ENCODE results near the gene RABEP2. TPM values are rescaled to one million over a fixed set of nuclear protein-coding genes. Genes with fewer than 3 reads are reported as not detected.

Gene RABEP2
- total RNA-seq, 1 donor from 2014 or later = 17.7 TPM

DNA sequence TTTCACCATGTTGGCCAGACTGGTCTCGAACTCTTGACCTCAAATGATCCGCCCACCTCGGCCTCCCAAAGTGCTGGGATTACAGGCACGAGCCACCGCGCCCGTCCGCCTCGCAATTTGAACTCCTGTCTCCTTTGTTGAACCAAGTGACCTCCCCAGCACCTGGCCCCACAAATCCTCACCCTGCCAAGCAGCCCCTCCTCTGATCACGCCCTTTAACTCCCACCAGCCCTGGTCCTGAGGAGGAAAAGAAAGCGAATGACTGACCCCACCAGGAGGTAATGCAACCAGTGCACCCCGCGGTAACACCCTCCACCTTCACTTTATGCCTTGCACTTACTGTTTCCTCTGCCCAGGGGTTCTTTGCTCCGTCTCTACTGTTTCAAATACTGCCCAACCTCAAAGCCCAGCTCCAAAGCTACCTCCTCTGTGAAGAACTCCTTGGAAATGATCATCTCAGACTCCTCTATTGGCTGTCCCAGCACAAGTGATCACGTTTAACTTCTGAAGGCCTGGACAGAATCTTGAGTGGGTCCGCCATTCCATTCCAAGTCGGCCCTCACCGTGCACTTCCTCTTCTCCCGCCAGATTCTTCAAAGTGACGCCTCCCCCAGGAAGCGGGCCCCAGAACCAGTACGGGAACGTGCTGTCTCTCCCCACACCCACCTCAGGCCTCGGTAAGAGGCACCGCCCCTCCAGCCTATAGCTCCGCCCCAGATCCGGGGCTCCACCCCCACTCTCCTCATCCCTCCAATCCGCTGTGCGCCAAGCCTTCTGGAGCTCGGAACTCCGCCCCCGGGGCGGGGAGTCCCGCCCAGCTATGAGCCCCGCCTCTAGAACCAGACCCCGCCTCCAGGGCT lies 11.1 kb upstream of the RABEP2 start:
- TF ChIP-seq, protein P1, sequence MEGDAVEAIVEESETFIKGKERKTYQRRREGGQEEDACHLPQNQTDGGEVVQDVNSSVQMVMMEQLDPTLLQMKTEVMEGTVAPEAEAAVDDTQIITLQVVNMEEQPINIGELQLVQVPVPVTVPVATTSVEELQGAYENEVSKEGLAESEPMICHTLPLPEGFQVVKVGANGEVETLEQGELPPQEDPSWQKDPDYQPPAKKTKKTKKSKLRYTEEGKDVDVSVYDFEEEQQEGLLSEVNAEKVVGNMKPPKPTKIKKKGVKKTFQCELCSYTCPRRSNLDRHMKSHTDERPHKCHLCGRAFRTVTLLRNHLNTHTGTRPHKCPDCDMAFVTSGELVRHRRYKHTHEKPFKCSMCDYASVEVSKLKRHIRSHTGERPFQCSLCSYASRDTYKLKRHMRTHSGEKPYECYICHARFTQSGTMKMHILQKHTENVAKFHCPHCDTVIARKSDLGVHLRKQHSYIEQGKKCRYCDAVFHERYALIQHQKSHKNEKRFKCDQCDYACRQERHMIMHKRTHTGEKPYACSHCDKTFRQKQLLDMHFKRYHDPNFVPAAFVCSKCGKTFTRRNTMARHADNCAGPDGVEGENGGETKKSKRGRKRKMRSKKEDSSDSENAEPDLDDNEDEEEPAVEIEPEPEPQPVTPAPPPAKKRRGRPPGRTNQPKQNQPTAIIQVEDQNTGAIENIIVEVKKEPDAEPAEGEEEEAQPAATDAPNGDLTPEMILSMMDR (IDR thresholded peaks at IDR 0.05; ENCODE audit: borderline replicate concordance) = no peak
- Histone ChIP-seq H3K36me3 (no peaks in the 10 kb centered on the region), H3K4me1 (no peaks in the 10 kb centered on the region), H3K4me3 (peak overlapping the region; percentile 49), H3K27me3 (ENCODE audit: low read depth) (no peaks in the 10 kb centered on the region), H3K9me3 (replicated peaks) (no peaks in the 10 kb centered on the region), H3K27ac (replicated peaks) (no peak overlapping the region)
- DNase-seq = peak; percentile 76
- intact Hi-C loops (cut with micrococcal nuclease) = no loop called here

DNA sequence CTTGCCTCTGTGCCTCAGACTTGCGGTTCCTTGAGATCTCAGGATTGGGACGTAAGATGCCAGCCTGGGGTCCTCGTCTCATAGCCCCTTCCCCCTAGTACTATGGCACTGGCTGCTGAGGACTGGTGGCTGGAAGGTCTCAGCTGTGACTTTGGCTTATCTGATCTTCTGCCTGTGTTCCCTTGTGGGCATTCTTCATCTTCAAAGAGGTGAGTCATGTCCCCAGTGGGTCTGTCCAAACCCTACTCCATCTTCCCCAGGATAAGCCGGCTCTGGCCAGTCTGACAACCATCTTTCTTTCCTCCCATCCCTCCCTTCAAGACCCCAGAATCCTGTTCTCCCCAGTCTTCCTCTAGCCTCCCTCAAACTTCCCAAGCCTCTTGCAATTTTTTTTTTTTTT lies 10.3 kb upstream of the RABEP2 start:
- Histone ChIP-seq H3K27me3 (ENCODE audit: low read depth) (no peaks in the 10 kb centered on the region), H3K36me3 (no peaks in the 10 kb centered on the region), H3K4me1 (no peaks in the 10 kb centered on the region), H3K27ac (replicated peaks) (no peak overlapping the region), H3K4me3 (no peak overlapping the region), H3K9me3 (replicated peaks) (no peaks in the 10 kb centered on the region)
- TF ChIP-seq, protein P1 (IDR thresholded peaks at IDR 0.05; ENCODE audit: borderline replicate concordance) = no peak
- intact Hi-C loops (cut with micrococcal nuclease) = no loop called here
- DNase-seq = no peak

DNA sequence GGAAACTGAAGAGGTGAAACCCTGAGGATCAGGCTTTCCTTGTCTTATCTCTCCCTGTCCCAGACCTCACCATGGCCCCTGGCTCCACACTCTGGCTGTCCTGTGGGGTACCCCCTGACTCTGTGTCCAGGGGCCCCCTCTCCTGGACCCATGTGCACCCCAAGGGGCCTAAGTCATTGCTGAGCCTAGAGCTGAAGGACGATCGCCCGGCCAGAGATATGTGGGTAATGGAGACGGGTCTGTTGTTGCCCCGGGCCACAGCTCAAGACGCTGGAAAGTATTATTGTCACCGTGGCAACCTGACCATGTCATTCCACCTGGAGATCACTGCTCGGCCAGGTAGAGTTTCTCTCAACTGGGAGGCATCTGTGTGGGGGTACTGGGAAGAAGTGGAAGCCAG lies 8.1 kb upstream of the RABEP2 start:
- no peaks in the 10 kb centered on the region for H3K9me3 ChIP-seq (replicated peaks)
- no peak overlapping the region for H3K27ac ChIP-seq (replicated peaks)
- intact Hi-C loops (cut with micrococcal nuclease) = no loop called here
- H3K27me3 ChIP-seq (ENCODE audit: low read depth) = no peaks in the 10 kb centered on the region
- no peak overlapping the region for H3K4me3 ChIP-seq
- no peaks in the 10 kb centered on the region for H3K36me3 ChIP-seq
- no peaks in the 10 kb centered on the region for H3K4me1 ChIP-seq
- TF ChIP-seq, protein P1 (IDR thresholded peaks at IDR 0.05; ENCODE audit: borderline replicate concordance) = no peak
- no peak for DNase-seq

DNA sequence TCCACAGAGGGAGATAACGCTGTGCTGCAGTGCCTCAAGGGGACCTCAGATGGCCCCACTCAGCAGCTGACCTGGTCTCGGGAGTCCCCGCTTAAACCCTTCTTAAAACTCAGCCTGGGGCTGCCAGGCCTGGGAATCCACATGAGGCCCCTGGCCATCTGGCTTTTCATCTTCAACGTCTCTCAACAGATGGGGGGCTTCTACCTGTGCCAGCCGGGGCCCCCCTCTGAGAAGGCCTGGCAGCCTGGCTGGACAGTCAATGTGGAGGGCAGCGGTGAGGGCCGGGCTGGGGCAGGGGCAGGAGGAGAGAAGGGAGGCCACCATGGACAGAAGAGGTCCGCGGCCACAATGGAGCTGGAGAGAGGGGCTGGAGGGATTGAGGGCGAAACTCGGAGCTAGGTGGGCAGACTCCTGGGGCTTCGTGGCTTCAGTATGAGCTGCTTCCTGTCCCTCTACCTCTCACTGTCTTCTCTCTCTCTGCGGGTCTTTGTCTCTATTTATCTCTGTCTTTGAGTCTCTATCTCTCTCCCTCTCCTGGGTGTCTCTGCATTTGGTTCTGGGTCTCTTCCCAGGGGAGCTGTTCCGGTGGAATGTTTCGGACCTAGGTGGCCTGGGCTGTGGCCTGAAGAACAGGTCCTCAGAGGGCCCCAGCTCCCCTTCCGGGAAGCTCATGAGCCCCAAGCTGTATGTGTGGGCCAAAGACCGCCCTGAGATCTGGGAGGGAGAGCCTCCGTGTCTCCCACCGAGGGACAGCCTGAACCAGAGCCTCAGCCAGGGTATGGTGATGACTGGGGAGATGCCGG lies 7.5 kb upstream of the RABEP2 start:
- Histone ChIP-seq H3K27me3 (ENCODE audit: low read depth) (no peaks in the 10 kb centered on the region), H3K36me3 (no peaks in the 10 kb centered on the region), H3K4me1 (no peaks in the 10 kb centered on the region), H3K4me3 (no peak overlapping the region), H3K9me3 (replicated peaks) (no peaks in the 10 kb centered on the region), H3K27ac (replicated peaks) (no peak overlapping the region)
- intact Hi-C loops (cut with micrococcal nuclease) = no loop called here
- DNase-seq = no peak
- TF ChIP-seq, protein P1 (IDR thresholded peaks at IDR 0.05; ENCODE audit: borderline replicate concordance) = no peak

DNA sequence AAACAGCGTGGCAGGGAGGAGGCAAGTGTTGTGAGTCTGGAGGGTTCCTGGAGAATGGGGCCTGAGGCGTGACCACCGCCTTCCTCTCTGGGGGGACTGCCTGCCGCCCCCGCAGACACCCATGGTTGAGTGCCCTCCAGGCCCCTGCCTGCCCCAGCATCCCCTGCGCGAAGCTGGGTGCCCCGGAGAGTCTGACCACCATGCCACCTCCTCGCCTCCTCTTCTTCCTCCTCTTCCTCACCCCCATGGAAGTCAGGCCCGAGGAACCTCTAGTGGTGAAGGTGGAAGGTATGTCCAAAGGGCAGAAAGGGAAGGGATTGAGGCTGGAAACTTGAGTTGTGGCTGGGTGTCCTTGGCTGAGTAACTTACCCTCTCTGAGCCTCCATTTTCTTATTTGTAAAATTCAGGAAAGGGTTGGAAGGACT lies 6.8 kb upstream of the RABEP2 start, which contains the start of gene CD19:
Gene CD19, plus strand, starts transcription at position 171 of the 425 bp plus-strand sequence. Its CDS starts 30 bp downstream, at position 201.
- no peak for DNase-seq
- Histone ChIP-seq H3K4me3 (no peak within 1 kb of the TSS), H3K27ac (replicated peaks) (no peak within 1 kb of the TSS), H3K9me3 (replicated peaks) (no peaks in the 10 kb centered on the region), H3K36me3 (no peaks in the 10 kb centered on the region), H3K4me1 (no peaks in the 10 kb centered on the region), H3K27me3 (ENCODE audit: low read depth) (no peaks in the 10 kb centered on the region)
- intact Hi-C loops (cut with micrococcal nuclease) = no loop called here
- TF ChIP-seq, protein P1 (IDR thresholded peaks at IDR 0.05; ENCODE audit: borderline replicate concordance) = no peak
